A172 (cell line): ENCODE data around the gene SNTB2. TPM values are rescaled to one million over a fixed set of nuclear protein-coding genes. Genes with fewer than 3 reads are reported as not detected.
"Not testable (repeated sequence)": the region's sequence is repeated elsewhere in the genome, so short reads cannot be mapped to it uniquely, and the experiment has no call there.

Experiments
- DNase-seq: peaks from one replicate; pipeline ENCODE4 v3.0.0-alpha.2; 2015; ENCODE audit warnings: low spot score
- total RNA-seq: library from RNA; depleted of rRNA; stranded (reverse); fragments of >200 nt; shearing (Covaris generic); gene quantifications from 2 replicates; pipeline ENCODE4 v1.2.3, GENCODE V29; 2014; rRNA removed

Gene SNTB2
- 25.4 and 43.8 TPM in 2 replicates for total RNA-seq

GRCh38 chr16:69186642-69187445, at the start of gene SNTB2:
Gene SNTB2, plus strand, starts transcription at chr16:69187164. Its CDS starts 3 bp downstream, at chr16:69187167.
- DNase-seq: peak; percentile 86

- no peak for DNase-seq
Measured at GRCh38 chr16:69138608-69139007, 48.4 kb upstream of the SNTB2 start.

GRCh38 chr16:69139464-69139863, 47.5 kb upstream of the SNTB2 start:
- DNase-seq: not testable (repeated sequence)

GRCh38 chr16:69141014-69141413, 46.0 kb upstream of the SNTB2 start:
- DNase-seq: no peak

- DNase-seq: no peak
Measured at GRCh38 chr16:69141936-69142335, 45.0 kb upstream of the SNTB2 start.

GRCh38 chr16:69143116-69143515, 43.8 kb upstream of the SNTB2 start:
- DNase-seq: peak; percentile 13

GRCh38 chr16:69145658-69146057, 41.3 kb upstream of the SNTB2 start:
- DNase-seq: no peak

GRCh38 chr16:69149621-69150020, 37.3 kb upstream of the SNTB2 start:
- DNase-seq: not testable (repeated sequence)

- DNase-seq: peak; percentile 80
Measured at GRCh38 chr16:69150146-69150865, 36.7 kb upstream of the SNTB2 start.

- DNase-seq: no peak
Measured at GRCh38 chr16:69157196-69157595, 29.8 kb upstream of the SNTB2 start.

GRCh38 chr16:69160192-69160591, 26.8 kb upstream of the SNTB2 start:
- DNase-seq: no peak

- no peak for DNase-seq
Measured at GRCh38 chr16:69165584-69165983, 21.4 kb upstream of the SNTB2 start.

GRCh38 chr16:69166221-69166833, 20.6 kb upstream of the SNTB2 start:
- peak; percentile 80 for DNase-seq

- DNase-seq: peak; percentile 68
Measured at GRCh38 chr16:69166946-69167930, 19.7 kb upstream of the SNTB2 start.

- DNase-seq: no peak
Measured at GRCh38 chr16:69169051-69169450, 17.9 kb upstream of the SNTB2 start.

- no peak for DNase-seq
Measured at GRCh38 chr16:69169607-69170352, 17.2 kb upstream of the SNTB2 start.

- DNase-seq: peak; percentile 44
Measured at GRCh38 chr16:69171325-69172084, 15.5 kb upstream of the SNTB2 start.

GRCh38 chr16:69176033-69176800, 10.7 kb upstream of the SNTB2 start:
- DNase-seq: peak; percentile 40
